CD4-positive, alpha-beta T cell treated with Interleukin-21 for 1 hour (primary cell): ENCODE results near the gene TEX14.

Experiments
- DNase-seq: peaks from one replicate; pipeline ENCODE4 v3.0.0-alpha.2; 2020

Gene TEX14

GRCh38 chr17:58517378-58517927, 174.4 kb downstream of the TEX14 start:
- DNase-seq, result no peak

- DNase-seq, result no peak
Measured at GRCh38 chr17:58516644-58517377, 175.0 kb downstream of the TEX14 start.

DNA sequence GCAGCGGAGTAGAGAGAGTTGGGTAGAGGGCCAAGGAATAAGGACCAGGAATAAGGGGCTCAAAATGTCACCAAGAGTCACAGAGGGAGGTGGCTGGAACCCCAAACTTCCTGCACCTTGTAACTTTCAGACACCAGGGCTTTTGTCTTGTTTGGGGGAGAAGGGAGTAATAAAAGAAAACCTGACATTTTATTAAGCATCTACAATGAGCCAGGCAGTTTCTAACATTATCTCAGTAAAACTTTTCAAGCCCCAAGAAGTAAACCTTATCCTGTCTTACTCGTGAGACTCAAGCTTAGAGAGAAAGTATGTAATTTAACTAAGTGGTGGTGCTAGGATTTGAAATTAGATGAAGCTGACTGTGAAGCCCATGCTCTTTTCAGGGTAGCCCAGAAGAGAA, 176.6 kb downstream of the TEX14 start:
- DNase-seq, result no peak

GRCh38 chr17:58514770-58515157, 177.1 kb downstream of the TEX14 start:
- no peak for DNase-seq

DNA sequence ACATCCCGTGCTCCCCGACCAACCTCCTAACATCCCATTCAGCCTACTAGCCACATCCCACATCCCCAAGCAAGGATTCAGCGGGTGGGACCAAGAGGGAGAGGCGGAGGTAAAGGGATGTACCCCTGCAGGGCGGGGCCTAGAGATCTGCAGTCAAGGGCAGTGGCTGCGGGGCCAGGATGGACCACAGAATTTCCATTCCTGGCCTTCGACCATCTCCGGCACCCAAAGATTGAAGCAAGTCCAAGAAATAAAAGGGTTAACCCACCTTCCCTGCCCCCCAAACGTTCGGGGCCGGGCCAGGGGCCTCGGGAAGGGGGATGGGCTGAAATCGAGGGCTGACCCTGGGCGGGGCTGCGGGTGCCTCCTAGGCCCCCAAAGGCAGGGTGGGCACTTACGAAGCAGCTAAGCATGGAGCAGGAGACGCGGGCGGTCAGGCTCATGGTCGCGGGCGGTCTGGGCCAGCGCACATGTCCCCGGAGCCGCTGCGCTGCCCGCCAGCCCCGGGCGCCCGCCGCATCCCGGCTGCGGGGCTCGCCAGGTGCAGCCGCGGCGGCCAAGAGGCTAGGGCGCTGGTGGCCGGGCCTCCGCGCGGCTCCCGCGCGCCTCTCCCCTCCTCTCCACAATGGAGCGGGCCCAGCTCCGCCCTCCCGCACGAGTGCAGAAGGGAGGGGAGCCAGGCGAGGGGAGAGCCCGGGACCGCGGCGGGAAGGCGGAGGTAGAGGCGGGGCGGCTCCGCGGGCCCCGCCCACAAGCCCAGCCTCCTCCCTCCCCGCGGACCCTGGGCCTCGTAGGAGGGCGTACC, 177.7 kb downstream of the TEX14 start, which contains the start of gene MTMR4:
TSS of gene MTMR4 (minus strand) at position 674 of the 805 bp plus-strand sequence. CDS start at position 443, 231 bp downstream.
- peak; percentile 80 for DNase-seq

GRCh38 chr17:58513267-58513964, 178.4 kb downstream of the TEX14 start:
- peak; percentile 31 for DNase-seq

DNA sequence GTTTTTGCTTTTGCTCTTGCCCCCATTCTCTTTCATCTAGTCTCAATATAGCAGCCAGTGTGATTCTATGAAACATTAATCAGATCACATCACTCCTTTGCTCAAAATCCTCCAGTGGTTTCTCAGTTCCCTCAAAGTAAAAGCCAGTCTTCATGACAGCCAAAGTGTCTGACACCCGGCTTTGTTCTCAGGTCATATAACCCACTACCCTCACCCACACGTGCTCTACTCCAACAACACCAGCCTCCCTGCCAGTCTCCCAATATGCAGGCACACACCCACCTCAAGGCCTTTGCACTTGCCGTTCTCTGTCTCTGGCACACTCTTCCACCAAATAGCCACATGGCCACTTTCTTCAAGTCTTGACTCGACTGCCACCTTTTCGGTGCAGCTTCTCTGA, 181.8 kb downstream of the TEX14 start:
- DNase-seq, result no peak

DNA sequence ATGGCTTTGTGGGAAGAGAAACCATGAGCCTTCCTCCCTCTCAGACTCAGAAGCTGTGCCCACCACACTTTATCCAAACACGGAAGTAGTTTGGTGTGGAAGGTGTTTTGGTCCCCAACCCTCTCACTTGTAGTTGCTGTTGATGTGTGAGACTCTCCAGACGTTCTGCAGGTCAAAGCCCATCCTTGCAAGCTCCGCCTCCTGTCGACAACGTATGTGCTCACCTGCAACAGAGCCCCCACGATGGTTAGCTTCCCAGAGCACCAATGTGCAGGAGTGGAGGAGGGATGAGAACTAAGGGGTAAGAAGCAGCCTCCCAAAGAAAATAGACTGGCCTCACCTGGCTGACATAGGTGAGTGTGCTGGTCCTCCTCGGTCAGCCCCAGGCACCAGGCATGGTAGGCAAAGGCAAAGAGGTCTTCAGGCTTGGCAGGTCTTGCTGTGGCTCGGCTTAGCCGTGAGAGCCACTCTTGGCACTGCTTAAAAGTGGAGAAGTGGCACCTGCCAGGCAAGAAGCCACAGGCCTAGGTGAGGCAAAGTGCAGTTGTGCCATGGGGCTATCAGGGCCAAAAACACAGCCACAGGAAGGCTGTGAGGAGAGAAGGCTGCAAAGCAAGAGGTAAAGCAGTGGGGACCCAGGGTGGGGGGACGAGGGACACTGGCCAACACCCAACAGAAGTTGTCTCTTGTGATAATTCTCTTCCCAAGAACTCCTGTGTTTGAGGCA, 183.3 kb downstream of the TEX14 start:
- DNase-seq, result no peak

GRCh38 chr17:58507123-58507634, 184.7 kb downstream of the TEX14 start:
- no peak for DNase-seq
